ENCODE data around the gene VTI1A. TPM values are rescaled to one million over a fixed set of nuclear protein-coding genes. Genes with fewer than 3 reads are reported as not detected.

Gene VTI1A
- total RNA-seq, 1 experiment from 2014 or later, result 15.7 TPM

GRCh38 chr10:112805701-112806100 lies 358.7 kb downstream of the VTI1A start:
- DNase-seq (ENCODE audit: low read depth), result no peak

- DNase-seq (ENCODE audit: low read depth), result no peak
Observed at GRCh38 chr10:112807013-112807412, 360.0 kb downstream of the VTI1A start.

DNA sequence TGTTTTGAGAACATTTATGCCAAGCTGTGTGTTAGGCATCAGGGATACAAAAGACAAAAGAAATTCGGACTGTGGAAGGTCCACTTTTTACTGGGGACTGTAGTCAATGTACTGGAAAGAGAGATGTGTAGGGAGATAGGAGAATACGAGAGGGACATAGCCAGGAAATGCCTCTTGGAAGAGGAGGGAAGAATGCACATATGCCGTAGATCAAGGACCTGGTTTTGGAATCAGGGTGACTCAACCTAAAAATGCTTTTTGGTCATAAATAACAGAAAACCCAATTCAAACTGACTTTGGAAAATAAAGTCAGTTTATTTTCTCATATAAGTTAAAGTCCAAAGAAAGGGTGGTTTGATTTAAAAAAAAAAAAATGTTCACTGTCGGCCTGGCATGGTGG lies 362.7 kb downstream of the VTI1A start:
- DNase-seq (ENCODE audit: low read depth), result no peak

- DNase-seq (ENCODE audit: low read depth), result no peak
Observed at GRCh38 chr10:112810711-112811151, 363.7 kb downstream of the VTI1A start.

- DNase-seq (ENCODE audit: low read depth), result peak; percentile 79
Observed at GRCh38 chr10:112811741-112812551, 364.9 kb downstream of the VTI1A start.

GRCh38 chr10:112812586-112812985 lies 365.6 kb downstream of the VTI1A start:
- no peak for DNase-seq (ENCODE audit: low read depth)

- no peak for DNase-seq (ENCODE audit: low read depth)
Observed at GRCh38 chr10:112813866-112814591, 367.0 kb downstream of the VTI1A start.

DNA sequence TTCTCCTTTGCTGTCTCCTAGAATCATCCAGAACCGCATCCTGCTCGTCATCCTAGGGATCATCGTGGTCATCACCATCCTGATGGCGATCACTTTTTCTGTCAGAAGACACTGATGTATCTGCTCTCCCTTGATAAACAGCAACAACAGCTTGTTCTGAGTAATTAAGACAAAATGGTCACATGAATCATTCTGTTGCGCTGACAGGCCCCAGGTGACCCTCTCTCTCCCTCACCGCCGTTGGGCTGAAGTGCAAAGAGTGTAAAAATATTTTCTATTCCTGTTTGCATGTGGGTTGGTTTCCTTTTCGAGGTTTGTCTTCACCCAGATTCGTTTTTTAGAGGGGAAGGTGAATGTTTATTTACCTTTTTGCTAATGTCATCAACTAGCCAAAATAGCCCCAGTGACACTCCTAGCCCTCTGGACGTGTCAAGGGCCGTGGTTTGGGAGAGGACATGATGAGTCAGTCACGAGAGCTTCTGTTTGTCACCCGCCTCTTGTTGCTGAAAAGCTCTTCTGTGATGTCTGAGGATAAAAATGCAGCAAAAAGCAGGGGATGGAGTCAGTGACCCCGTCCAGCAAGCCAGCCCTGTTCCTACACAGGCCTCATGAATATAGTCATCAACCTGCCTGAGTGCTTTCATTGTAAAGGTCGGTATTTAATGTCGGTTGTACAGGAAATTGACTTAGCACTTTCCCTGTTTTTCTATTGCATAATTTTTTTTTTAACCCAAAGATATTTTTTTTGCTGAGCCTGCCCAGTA lies 368.4 kb downstream of the VTI1A start:
- DNase-seq (ENCODE audit: low read depth), result peak; percentile 13

- DNase-seq (ENCODE audit: low read depth), result no peak
Observed at GRCh38 chr10:112816033-112816430, 369.0 kb downstream of the VTI1A start.

- DNase-seq (ENCODE audit: low read depth), result no peak
Observed at GRCh38 chr10:112816891-112817290, 369.9 kb downstream of the VTI1A start.

GRCh38 chr10:112817981-112818777 lies 371.2 kb downstream of the VTI1A start:
- no peak for DNase-seq (ENCODE audit: low read depth)

DNA sequence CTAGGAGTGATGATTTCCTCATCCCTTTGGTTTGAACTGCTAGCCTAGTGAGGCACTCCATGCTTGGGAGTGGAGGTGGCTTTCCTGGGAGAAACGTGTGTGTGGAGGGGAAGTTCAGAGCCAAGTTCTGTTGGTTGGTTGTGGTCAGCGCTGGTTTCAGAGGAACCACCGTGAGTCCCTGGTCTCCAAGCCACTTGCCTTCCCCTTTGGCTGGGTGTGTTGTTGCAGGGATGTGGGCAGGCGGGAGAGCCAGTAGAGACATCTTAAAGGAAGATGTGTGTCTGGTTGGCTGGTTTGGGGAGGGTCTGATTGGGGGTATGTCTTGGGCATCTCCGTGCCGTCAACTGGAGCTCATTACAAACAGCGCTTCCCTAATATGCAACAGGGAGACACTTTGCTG lies 372.2 kb downstream of the VTI1A start:
- DNase-seq (ENCODE audit: low read depth), result no peak

GRCh38 chr10:112820320-112820719 lies 373.3 kb downstream of the VTI1A start:
- no peak for DNase-seq (ENCODE audit: low read depth)

DNA sequence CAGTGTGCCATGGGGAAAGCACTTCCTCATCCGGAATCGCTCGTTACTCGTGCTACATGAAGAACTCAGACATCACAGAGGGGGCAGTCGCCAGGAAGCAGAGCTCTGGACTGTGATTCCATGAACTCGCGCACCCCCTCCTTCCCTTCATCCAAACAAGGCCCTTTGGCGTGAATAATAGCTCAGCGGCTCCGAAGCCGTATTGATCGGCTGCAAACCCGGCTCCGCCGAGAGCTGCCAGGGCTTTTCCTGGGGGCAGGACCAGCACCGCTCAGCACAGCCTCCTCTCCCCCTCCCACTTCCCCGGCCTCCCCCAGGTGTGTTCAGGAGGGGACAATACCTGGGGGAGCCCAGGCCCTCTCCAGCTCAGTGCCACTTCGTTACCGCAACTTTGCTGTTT lies 374.0 kb downstream of the VTI1A start:
- no peak for DNase-seq (ENCODE audit: low read depth)

DNA sequence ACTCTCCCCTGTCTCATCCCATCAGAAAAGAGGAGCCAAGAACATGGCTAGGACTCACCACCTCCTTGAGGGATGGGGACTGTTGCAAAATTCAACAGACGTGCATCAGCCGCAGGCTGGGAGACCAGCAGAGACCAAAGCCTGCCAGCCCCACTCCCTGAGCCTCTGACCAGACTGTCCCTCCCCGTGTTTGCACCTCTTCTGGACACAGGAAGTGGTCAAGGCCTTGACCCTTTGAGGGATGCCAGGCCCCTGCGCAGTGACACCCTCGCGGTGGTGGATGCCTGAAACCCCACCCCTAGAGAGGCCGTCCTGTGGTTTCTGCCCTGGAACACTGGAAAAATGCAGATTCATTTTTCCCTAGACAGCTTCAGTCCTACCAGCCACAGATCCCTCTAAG lies 374.6 kb downstream of the VTI1A start:
- DNase-seq (ENCODE audit: low read depth), result no peak

- DNase-seq (ENCODE audit: low read depth), result no peak
Observed at GRCh38 chr10:112823007-112823406, 376.0 kb downstream of the VTI1A start.

DNA sequence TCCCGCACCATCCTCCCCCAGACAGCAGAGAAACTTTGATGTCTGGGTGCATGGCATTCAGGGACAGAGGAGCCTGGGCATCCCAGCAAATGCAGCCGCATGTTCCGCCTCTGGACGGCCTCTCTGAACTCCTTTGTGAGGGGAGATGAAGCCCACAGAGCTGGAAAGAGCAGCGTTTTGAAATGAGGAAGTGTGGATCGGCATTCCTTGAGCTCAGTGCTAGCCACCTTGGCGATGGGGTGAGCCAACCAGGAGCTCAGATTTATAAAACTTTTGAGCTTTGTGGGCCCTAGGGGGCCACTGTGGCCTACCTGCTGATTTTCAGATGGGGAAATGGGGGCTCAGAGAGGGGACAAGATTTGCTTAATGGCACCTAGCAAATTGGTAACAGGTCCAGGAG lies 376.6 kb downstream of the VTI1A start:
- DNase-seq (ENCODE audit: low read depth), result no peak

DNA sequence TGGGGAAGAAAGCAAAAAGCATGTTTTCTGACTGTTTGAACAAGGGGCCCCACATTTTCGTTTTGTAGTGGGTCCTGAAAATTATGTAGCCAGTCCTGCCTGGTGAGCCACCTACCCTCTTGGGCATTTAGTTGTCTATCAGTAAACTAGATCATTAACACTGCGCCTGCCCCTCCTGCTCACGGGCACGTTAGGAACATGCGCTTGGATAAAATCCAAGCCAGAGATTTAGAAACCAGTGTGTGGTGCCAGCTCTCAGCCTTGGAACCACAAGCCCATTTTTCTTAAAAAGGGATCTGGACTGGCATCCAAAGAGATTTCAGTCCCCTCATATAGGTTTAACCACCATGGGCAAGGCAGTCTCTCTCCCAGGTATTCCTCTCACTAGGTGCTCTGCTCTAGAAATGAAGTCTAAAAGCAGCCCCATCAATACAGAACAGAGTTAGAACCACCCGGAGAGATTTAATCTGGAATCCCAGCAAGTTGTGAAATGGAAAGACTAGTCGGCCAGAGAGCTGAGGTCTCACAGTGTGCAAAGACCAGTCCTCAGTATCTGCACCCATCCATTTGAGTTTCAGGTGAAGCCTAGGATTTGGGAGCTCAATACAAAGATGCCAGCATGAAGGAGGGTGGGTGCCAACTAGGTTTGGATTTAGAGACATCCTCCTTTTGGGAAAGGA lies 379.1 kb downstream of the VTI1A start:
- DNase-seq (ENCODE audit: low read depth), result no peak

GRCh38 chr10:112827086-112827485 lies 380.1 kb downstream of the VTI1A start:
- DNase-seq (ENCODE audit: low read depth), result no peak

DNA sequence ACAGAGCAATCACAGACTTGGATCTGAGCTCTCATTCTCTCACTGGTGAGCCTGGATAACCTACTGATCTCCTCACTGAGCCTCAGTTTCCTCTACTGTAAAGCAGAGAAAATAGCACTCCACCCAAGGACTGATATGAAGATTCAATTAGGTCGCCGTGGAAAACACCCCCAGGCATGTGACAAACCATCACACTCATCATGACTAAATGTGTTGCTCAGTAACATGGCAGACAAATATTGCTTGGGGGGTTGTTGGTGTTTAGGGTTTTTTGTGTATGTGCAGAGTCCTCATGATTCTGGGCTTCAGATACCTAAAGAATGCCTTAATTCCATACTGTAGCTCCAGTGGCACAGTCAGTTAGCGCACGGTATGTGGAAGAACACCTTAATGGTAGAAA lies 380.9 kb downstream of the VTI1A start:
- peak; percentile 9 for DNase-seq (ENCODE audit: low read depth)

DNA sequence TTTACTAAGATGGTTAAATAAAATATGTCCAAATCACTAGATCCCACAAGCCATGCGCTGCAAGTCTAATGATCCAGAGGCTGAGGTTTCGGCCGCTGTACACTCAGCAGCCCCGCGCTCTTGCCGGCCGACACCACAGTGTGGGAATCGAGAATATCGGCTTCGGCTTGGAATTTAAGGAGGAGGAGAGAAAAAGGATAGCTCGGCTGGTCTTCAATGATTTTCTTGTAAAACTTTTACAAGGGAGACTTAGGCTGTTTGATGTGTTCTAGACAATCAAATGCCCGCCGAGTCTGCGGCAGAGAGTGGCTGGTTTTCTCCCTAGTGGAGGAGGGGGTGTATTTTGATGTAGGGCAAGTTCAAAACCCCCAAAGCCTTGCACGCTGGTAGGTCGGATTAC lies 384.8 kb downstream of the VTI1A start:
- no peak for DNase-seq (ENCODE audit: low read depth)

Measured in Daoy (cell line).